ENCODE measurements around the gene INHBE. TPM values are rescaled to one million over a fixed set of nuclear protein-coding genes. Genes with fewer than 3 reads are reported as not detected.

INHBE gene
- total RNA-seq, 1 donor = not detected

DNA sequence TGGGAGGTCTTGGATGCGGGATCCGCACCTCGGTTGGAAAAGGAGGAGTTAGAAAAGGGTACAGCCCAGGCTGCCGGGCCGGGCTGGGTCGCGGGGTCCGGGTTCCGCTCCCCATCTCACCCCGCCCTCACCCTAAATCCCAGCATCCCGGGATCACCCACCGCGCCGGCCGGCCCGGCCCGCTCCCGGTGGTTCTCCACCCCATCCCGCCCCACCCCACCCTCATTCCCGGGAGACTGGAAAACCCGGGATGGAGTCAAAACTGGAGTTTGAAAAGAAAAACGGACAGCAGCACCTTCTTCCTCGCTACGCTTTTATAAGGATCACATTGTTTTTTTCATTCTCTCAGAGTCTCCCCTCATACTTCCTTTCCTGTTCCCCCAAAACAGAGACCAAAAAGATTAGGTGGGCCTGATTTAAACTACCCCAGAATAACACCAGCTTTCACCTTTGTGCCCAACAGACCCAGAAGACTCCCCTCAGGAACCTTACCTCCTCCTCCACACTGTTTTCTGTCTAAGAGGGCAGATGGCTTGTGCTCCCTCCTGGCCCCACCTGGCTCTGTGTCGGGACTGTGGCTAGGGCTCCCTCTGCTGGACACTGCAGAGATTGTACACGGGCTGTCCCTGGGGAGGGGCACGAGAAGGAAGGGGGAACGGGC, 7.3 kb downstream of the INHBE start:
- H3K4me3 ChIP-seq (ENCODE audit: low read length) = peak overlapping the region; percentile 35
- no peaks in the 10 kb centered on the region for H3K9me3 ChIP-seq (ENCODE audit: low read depth, low read length)
- H3K27me3 ChIP-seq (ENCODE audit: insufficient read depth, low read length) = peaks cover 12% of the 10 kb centered on the region
- peaks cover 43% of the 10 kb centered on the region for H3K4me1 ChIP-seq (ENCODE audit: insufficient read depth, low read length)

DNA sequence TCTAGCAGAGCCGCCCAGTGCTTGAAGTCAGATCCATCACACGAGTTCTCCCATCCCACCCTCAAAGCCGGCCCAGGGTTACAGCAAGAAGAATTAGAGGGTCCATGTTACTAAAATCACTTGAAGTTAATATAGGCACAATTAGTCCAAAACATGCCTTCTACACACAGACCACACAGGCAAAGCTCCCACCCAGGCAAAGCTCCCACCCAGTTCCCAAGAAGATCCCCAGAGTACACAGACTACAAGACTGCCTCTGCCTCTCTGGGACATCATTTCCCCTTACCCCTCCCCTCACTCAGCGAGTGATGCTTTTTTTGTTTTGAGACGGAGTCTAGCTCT, 7.8 kb downstream of the INHBE start:
- no peaks in the 10 kb centered on the region for H3K9me3 ChIP-seq (ENCODE audit: low read depth, low read length)
- H3K4me3 ChIP-seq (ENCODE audit: low read length) = no peak overlapping the region
- peaks cover 43% of the 10 kb centered on the region for H3K4me1 ChIP-seq (ENCODE audit: insufficient read depth, low read length)
- H3K27me3 ChIP-seq (ENCODE audit: insufficient read depth, low read length) = peaks cover 12% of the 10 kb centered on the region

DNA sequence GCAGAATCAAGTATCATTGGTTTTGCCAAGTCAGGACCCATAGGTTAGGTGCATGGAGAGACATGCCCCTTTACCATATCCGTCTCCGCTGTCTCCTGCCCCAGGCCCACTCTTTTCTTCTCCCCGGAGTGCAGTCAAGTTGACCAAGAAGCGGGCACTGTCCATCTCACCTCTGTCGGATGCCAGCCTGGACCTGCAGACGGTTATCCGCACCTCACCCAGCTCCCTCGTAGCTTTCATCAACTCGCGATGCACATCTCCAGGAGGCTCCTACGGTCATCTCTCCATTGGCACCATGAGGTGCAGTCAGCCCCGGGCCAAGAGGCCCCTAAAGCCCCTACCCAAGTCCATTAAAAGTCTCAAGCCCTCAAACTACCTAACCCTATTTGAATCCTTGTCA, 9.5 kb downstream of the INHBE start:
- Histone ChIP-seq H3K27me3 (ENCODE audit: insufficient read depth, low read length) (peaks cover 12% of the 10 kb centered on the region), H3K4me3 (ENCODE audit: low read length) (no peak overlapping the region), H3K4me1 (ENCODE audit: insufficient read depth, low read length) (peaks cover 35% of the 10 kb centered on the region), H3K9me3 (ENCODE audit: low read depth, low read length) (no peaks in the 10 kb centered on the region)

DNA sequence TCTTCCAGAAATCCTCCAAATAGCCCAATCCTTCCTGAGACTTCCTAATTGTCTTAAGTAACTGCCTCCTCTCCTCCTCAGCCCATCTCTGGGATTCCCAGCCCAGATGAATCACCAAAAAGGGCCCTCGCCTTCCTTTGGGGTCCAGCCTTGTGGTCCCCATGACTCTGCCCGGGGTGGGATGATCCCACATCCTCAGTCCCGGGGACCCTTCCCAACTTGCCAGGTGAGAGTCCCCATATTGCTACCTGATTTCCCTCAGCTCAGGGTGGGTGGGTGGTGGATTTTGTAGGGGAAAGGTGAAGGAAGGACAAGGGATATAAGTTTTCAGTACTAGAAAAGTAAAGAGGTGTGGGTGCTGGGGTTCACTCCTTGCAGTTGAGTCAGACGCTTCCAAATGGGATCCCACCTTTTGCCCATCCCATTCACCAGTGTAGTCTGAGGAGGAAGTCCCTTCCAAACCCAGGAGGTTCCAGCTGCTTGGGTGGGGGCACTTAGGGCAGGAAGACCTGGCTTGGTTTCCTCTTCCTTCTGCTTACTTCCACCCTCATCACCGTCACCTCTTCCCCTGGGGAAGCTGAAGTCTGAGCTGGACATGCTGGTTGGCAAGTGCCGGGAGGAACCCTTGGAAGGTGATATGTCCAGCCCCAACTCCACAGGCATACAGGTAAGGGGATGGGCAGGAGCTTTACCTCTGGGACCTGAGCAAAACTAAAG, 10.1 kb downstream of the INHBE start:
- Histone ChIP-seq H3K4me1 (ENCODE audit: insufficient read depth, low read length) (peaks cover 40% of the 10 kb centered on the region), H3K27me3 (ENCODE audit: insufficient read depth, low read length) (peaks cover 11% of the 10 kb centered on the region), H3K9me3 (ENCODE audit: low read depth, low read length) (no peaks in the 10 kb centered on the region), H3K4me3 (ENCODE audit: low read length) (no peak overlapping the region)

DNA sequence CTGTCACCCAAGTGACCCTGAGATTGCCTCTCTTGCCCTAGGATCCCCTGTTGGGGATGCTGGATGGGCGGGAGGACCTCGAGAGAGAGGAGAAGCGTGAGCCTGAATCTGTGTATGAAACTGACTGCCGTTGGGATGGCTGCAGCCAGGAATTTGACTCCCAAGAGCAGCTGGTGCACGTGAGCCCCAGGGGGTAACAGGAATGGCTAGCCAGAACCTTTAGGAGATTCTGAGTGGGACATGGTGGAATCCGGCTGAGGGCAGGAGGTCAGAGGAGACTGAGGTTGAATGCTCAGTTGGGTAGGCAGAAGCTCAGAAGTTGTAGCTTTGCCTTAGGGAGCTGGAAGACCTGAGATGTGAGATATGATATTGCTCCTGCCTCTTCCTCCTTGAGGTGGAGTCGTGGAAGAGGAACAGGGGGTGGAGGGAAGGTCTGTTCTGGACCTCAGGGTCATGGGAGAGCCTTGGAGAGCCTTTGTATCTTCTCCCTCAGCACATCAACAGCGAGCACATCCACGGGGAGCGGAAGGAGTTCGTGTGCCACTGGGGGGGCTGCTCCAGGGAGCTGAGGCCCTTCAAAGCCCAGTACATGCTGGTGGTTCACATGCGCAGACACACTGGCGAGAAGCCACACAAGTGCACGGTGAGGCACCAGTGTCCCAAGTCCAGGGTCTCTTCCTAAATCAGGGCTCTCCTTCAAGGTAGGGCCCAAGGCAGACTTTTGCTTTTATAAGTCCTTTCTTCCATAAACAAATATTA, 10.8 kb downstream of the INHBE start:
- Histone ChIP-seq H3K4me3 (ENCODE audit: low read length) (no peak overlapping the region), H3K4me1 (ENCODE audit: insufficient read depth, low read length) (peaks cover 40% of the 10 kb centered on the region), H3K9me3 (ENCODE audit: low read depth, low read length) (no peaks in the 10 kb centered on the region), H3K27me3 (ENCODE audit: insufficient read depth, low read length) (peaks cover 6% of the 10 kb centered on the region)

DNA sequence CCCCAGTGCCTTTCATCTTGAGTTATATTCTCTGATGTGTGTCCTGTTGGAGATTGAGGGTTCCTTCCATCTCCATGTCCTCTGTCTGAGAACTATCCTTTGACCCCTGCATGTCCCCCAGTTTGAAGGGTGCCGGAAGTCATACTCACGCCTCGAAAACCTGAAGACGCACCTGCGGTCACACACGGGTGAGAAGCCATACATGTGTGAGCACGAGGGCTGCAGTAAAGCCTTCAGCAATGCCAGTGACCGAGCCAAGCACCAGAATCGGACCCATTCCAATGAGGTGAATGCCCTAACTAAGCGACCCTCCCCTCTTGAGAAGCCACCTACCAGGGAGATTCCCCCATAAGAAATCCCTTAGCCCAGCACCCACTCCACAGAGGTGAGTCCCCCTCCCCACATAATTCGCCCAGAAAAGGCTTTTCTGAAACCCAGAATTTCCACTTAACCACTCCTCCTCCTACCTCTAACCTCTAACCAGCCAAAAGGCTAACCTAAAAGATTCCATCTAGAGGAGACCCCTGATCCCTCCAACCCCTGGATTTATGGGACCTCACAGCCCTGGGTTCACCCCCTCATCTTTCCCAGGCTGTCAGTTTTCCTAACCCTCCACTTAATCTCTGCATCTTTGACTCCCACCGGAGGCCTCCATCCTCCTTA, 12.2 kb downstream of the INHBE start:
- H3K27me3 ChIP-seq (ENCODE audit: insufficient read depth, low read length) = no peaks in the 10 kb centered on the region
- peaks cover 42% of the 10 kb centered on the region for H3K4me1 ChIP-seq (ENCODE audit: insufficient read depth, low read length)
- H3K9me3 ChIP-seq (ENCODE audit: low read depth, low read length) = no peaks in the 10 kb centered on the region
- H3K4me3 ChIP-seq (ENCODE audit: low read length) = no peak overlapping the region

DNA sequence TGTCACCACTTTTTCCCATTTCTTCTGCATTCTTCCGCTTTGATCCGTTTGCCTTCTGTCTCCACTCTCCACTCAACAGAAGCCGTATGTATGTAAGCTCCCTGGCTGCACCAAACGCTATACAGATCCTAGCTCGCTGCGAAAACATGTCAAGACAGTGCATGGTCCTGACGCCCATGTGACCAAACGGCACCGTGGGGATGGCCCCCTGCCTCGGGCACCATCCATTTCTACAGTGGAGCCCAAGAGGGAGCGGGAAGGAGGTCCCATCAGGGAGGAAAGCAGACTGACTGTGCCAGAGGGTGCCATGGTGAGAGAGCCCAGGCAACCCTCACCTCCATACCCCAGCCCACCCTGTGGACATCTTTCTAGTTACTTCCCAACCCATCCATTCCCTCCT, 12.8 kb downstream of the INHBE start:
- Histone ChIP-seq H3K27me3 (ENCODE audit: insufficient read depth, low read length) (no peaks in the 10 kb centered on the region), H3K4me3 (ENCODE audit: low read length) (no peak overlapping the region), H3K4me1 (ENCODE audit: insufficient read depth, low read length) (peaks cover 42% of the 10 kb centered on the region), H3K9me3 (ENCODE audit: low read depth, low read length) (no peaks in the 10 kb centered on the region)

DNA sequence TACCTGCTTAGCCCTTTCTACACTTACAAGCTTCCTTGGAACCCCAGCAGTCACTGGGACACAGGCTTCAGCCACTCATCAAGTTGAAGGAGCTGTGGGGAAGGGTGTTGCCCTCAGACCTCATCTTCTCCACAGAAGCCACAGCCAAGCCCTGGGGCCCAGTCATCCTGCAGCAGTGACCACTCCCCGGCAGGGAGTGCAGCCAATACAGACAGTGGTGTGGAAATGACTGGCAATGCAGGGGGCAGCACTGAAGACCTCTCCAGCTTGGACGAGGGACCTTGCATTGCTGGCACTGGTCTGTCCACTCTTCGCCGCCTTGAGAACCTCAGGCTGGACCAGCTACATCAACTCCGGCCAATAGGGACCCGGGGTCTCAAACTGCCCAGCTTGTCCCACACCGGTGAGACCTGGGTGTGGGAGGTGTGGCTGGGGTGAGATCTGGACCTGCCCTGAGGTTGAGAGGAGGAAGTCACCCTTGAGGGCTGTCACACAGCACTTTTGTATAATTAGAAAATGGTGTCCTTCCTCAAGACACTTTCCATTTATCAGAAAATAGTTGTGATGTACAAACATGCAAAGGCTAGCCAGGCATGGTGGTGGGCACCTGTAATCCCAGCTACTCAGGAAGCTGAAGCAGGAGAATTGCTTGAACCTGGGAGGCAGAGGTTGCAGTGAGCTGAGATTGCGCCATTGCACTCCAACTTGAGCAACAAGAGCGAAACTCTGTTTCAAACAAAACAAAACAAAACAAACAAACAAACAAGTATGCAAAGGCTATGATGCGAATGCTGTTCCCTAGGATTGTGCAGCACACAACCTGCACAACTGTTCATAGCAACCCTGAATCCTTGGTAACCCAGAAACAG, 14.4 kb downstream of the INHBE start:
- H3K9me3 ChIP-seq (ENCODE audit: low read depth, low read length) = no peaks in the 10 kb centered on the region
- H3K4me1 ChIP-seq (ENCODE audit: insufficient read depth, low read length) = peaks cover 54% of the 10 kb centered on the region

DNA sequence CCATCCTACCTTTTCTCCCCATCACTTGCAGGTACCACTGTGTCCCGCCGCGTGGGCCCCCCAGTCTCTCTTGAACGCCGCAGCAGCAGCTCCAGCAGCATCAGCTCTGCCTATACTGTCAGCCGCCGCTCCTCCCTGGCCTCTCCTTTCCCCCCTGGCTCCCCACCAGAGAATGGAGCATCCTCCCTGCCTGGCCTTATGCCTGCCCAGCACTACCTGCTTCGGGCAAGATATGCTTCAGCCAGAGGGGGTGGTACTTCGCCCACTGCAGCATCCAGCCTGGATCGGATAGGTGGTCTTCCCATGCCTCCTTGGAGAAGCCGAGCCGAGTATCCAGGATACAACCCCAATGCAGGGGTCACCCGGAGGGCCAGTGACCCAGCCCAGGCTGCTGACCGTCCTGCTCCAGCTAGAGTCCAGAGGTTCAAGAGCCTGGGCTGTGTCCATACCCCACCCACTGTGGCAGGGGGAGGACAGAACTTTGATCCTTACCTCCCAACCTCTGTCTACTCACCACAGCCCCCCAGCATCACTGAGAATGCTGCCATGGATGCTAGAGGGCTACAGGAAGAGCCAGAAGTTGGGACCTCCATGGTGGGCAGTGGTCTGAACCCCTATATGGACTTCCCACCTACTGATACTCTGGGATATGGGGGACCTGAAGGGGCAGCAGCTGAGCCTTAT, 15.3 kb downstream of the INHBE start:
- Histone ChIP-seq H3K27me3 (ENCODE audit: insufficient read depth, low read length) (no peaks in the 10 kb centered on the region), H3K4me1 (ENCODE audit: insufficient read depth, low read length) (peaks cover 63% of the 10 kb centered on the region), H3K9me3 (ENCODE audit: low read depth, low read length) (no peaks in the 10 kb centered on the region), H3K4me3 (ENCODE audit: low read length) (no peak overlapping the region)

More for the DNA sequence above, 14.4 kb downstream of the INHBE start:
- Histone ChIP-seq H3K4me3 (ENCODE audit: low read length) (no peak overlapping the region), H3K27me3 (ENCODE audit: insufficient read depth, low read length) (no peaks in the 10 kb centered on the region)

DNA sequence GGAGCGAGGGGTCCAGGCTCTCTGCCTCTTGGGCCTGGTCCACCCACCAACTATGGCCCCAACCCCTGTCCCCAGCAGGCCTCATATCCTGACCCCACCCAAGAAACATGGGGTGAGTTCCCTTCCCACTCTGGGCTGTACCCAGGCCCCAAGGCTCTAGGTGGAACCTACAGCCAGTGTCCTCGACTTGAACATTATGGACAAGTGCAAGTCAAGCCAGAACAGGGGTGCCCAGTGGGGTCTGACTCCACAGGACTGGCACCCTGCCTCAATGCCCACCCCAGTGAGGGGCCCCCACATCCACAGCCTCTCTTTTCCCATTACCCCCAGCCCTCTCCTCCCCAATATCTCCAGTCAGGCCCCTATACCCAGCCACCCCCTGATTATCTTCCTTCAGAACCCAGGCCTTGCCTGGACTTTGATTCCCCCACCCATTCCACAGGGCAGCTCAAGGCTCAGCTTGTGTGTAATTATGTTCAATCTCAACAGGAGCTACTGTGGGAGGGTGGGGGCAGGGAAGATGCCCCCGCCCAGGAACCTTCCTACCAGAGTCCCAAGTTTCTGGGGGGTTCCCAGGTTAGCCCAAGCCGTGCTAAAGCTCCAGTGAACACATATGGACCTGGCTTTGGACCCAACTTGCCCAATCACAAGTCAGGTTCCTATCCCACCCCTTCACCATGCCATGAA, 16.0 kb downstream of the INHBE start:
- H3K27me3 ChIP-seq (ENCODE audit: insufficient read depth, low read length) = no peaks in the 10 kb centered on the region
- no peak overlapping the region for H3K4me3 ChIP-seq (ENCODE audit: low read length)
- peaks cover 70% of the 10 kb centered on the region for H3K4me1 ChIP-seq (ENCODE audit: insufficient read depth, low read length)
- no peaks in the 10 kb centered on the region for H3K9me3 ChIP-seq (ENCODE audit: low read depth, low read length)

DNA sequence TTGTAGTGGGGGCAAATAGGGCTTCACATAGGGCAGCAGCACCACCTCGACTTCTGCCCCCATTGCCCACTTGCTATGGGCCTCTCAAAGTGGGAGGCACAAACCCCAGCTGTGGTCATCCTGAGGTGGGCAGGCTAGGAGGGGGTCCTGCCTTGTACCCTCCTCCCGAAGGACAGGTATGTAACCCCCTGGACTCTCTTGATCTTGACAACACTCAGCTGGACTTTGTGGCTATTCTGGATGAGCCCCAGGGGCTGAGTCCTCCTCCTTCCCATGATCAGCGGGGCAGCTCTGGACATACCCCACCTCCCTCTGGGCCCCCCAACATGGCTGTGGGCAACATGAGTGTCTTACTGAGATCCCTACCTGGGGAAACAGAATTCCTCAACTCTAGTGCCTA, 16.6 kb downstream of the INHBE start:
- H3K4me3 ChIP-seq (ENCODE audit: low read length) = no peak overlapping the region
- no peaks in the 10 kb centered on the region for H3K9me3 ChIP-seq (ENCODE audit: low read depth, low read length)
- no peaks in the 10 kb centered on the region for H3K27me3 ChIP-seq (ENCODE audit: insufficient read depth, low read length)
- peaks cover 74% of the 10 kb centered on the region for H3K4me1 ChIP-seq (ENCODE audit: insufficient read depth, low read length)

DNA sequence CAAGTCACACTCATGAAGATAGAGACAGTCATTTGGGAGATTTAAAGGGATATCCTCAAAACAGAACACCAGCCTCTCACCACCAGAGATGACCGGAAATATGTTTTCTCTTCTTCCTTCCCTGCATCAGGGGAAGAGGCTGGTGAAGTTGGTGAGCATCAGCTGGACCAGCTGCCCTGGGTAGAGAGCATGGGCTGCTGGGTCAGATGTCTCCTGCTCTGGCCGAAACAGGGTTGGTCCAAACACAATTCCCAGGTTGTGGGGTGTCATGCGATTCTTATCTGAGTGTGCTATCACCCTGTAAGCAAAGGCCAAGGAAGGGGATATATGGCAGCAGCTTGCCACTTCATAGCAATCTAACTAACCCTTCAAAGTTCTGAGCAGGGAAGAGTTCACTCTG, 17.3 kb downstream of the INHBE start:
- Histone ChIP-seq H3K27me3 (ENCODE audit: insufficient read depth, low read length) (no peaks in the 10 kb centered on the region), H3K4me1 (ENCODE audit: insufficient read depth, low read length) (peaks cover 75% of the 10 kb centered on the region), H3K9me3 (ENCODE audit: low read depth, low read length) (no peaks in the 10 kb centered on the region), H3K4me3 (ENCODE audit: low read length) (no peak overlapping the region)

DNA sequence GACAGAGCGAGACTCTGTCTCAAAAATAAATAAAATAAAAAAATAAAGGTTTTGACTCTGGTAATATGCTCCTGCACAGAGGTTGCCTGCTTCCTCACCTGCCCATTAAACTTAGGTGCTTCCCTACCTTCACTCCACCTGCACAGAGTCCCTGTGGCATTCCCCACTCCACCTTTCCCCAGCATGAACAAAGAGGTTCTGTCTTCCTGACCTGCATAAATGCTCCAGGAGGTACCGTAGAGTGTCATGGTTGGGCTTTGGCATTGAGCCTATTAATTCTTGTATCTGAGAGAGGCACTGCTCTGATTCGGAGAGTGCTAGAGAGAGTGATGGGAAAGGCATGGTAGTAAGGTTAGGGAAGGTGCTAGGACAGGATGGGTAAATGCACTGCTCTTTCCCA, 18.3 kb downstream of the INHBE start:
- H3K9me3 ChIP-seq (ENCODE audit: low read depth, low read length) = no peaks in the 10 kb centered on the region
- H3K4me1 ChIP-seq (ENCODE audit: insufficient read depth, low read length) = peaks cover 81% of the 10 kb centered on the region
- H3K27me3 ChIP-seq (ENCODE audit: insufficient read depth, low read length) = no peaks in the 10 kb centered on the region
- H3K4me3 ChIP-seq (ENCODE audit: low read length) = no peak overlapping the region

Measured in mononuclear cell (primary cell).